PC-3 (cell line): ENCODE data around the gene OR6K3.

Source experiments
- CTCF ChIP-seq: fragments of 300-600 bp; sonication (generic); conservative IDR thresholded peaks from 2 replicates; pipeline ENCODE4 v1.5.1; 2017; ENCODE audit warnings: antibody characterized with exemption, low read depth, mild to moderate bottlenecking, low read length
- EZH2 ChIP-seq: fragments of 300-600 bp; sonication (generic); IDR thresholded peaks from one replicate; pipeline ENCODE4 v1.6.1; 2017; ENCODE audit warnings: antibody characterized with exemption, mild to moderate bottlenecking, low read length; ENCODE audit not compliant: unreplicated experiment

GRCh38 chr1:158689110-158689509 lies 31.4 kb downstream of the OR6K3 start:
- TF ChIP-seq EZH2 (no peak), CTCF (no peak)
